Endothelial cell of umbilical vein (primary cell): ENCODE data around the gene TARBP1.

Experiments used
- CTCF ChIP-seq, 2 donors: IDR thresholded peaks; 1 replicate in 1 of 2; 2 replicates in 1 of 2; pipeline ENCODE4 v1.5.1; 2011; ENCODE audit warnings: low read length in 2 of 2, mild to moderate bottlenecking in 2 of 2, moderate library complexity in 2 of 2, control low read depth in 1 of 2, inconsistent platforms in 1 of 2, low read depth in 1 of 2; ENCODE audit not compliant: insufficient read depth in 1 of 2; ENCODE audit errors: extremely low read depth in 1 of 2
- EZH2 ChIP-seq: IDR thresholded peaks from 2 replicates; pipeline ENCODE4 v1.6.1; 2012; ENCODE audit warnings: borderline replicate concordance, low read depth, mild to moderate bottlenecking, moderate library complexity, low read length, inconsistent platforms; ENCODE audit not compliant: severe bottlenecking
- POLR2A ChIP-seq: IDR thresholded peaks from 2 replicates; pipeline ENCODE4 v1.6.1; 2012; ENCODE audit warnings: low read depth, mild to moderate bottlenecking, control low read depth, low read length
- POLR2AphosphoS5 ChIP-seq: IDR thresholded peaks from 2 replicates; pipeline ENCODE4 v1.6.1; 2012; ENCODE audit warnings: low read depth, mild to moderate bottlenecking, control low read depth, low read length, moderate library complexity; ENCODE audit not compliant: insufficient read depth

DNA sequence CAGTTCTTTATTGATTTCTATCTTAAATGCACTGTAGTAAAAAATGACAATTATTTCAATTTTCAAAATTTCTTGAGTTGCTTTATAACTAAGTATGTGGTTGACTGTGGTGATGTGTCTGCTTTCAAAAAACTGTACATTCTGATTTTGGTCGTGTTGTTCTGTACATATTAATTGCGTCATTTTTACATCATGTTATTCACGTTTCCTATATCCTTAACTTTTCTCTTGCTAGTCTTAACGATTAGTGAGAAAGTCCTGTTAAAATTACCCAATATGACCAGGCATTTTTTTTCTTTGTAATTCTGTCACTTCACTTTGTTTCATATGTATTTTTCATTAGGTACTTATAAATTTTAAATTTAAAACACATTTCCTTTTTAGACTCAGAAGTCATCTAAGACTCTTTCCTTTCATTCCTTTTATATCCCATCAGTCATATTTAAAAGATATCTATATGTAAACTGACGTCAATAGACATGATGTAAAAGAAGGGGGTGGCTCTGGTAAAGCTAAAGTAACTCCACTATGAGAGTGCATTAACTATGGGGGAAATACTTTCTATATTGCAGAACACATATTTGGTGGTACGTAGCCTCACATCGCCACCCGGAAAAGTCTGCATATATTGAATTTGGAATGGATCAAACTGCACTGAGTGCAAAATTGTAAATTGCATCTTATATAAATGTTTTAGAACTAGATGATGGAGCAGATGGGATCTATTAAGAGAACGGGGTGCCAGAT, 106.8 kb downstream of the TARBP1 start:
- TF ChIP-seq POLR2A (no peak), EZH2 (no peak), CTCF (IDR thresholded peaks at IDR 0.05; ENCODE audit: extremely low read depth in 1 of 2, insufficient read depth in 1 of 2, low read depth in 1 of 2, low read length in 2 of 2) (no peak), POLR2AphosphoS5 (no peak)
